ENCODE data around the gene NRP1. TPM values are rescaled to one million over a fixed set of nuclear protein-coding genes. Genes with fewer than 3 reads are reported as not detected.
A peak's percentile ranks its signal among the peaks of the same experiment; 100 is the strongest.

The NRP1 gene
- total RNA-seq, 1 experiment from 2014 or later: 555 TPM

DNA sequence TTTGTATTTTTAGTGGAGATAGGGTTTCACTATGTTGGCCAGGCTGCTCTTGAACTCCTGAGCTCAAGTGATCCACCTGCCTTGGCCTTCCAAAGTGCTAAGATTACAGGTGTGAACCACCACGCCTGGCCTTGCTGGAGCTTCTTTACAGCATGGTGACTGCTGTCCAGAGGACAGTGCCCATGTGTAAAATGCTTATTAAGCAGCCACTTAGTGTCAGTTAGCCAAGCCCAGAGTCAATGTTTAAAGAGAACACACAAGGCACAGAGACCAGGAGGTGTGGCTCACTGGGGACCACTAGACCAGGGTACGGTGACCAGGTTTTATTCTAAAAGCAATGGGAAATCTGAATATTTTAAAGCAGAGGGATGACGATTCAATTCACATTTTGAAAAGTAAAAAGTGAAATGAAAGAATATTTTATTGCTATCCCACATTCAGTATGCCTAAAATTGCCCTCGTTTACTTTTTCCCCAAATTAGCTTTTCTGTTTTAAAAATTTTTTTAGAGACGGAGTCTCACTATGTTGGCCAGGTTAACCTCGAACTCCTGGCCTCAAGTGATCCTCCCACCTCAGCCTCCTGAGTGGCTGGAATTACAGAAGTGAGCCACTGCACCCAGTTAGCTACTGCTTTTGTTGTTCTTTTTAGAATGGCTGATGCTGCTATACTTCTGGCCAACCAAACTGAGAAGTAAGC, 172.8 kb downstream of the NRP1 start:
- Histone ChIP-seq H3K79me2 (ENCODE audit: low read length) (no peaks in the 10 kb centered on the region), H3K4me3 (ENCODE audit: low read length) (no peak overlapping the region), H2AFZ (ENCODE audit: low read length) (no peak overlapping the region), H3K4me1 (ENCODE audit: insufficient read depth, low read length) (peaks cover 31% of the 10 kb centered on the region), H3K9me3 (ENCODE audit: low read length) (no peaks in the 10 kb centered on the region), H3F3A (ENCODE audit: low read length, unreplicated experiment) (peaks cover 4% of the 10 kb centered on the region), H3K9ac (ENCODE audit: low read length) (no peak overlapping the region), H4K20me1 (ENCODE audit: low read length) (no peaks in the 10 kb centered on the region), H3K9me2 (replicated peaks; ENCODE audit: low read length) (no peaks in the 10 kb centered on the region), H3K27me3 (ENCODE audit: low read length) (no peaks in the 10 kb centered on the region), H3K36me3 (ENCODE audit: low read depth, low read length) (no peaks in the 10 kb centered on the region), H3K4me2 (ENCODE audit: low read length) (no peak overlapping the region), H3K27ac (ENCODE audit: low read length) (no peak overlapping the region)
- ATAC-seq (no peak), DNase-seq (no peak)
- ChIA-PET CTCF (interaction anchor here (0.7 kb wide), 2 partner anchors 31 to 95 kb away, joined by 3 read pairs; no protein-coding TSS in a partner anchor), POLR2A (ENCODE audit: unreplicated experiment) (interaction anchor here (0.6 kb wide), 1 partner anchor 219 kb away, joined by 3 read pairs; no protein-coding TSS in a partner anchor)
- BruUV-seq (replicated peaks): no TSS peak
- intact Hi-C loops (cut with micrococcal nuclease): no loop called here
- TF ChIP-seq EZH2phosphoT487 (IDR thresholded peaks at IDR 0.05; ENCODE audit: borderline replicate concordance, low read length): no peak
- TF ChIP-seq CTCF (conservative IDR thresholded peaks at IDR 0.05; ENCODE audit: low read depth, low read length): no peak
- no peak for TF ChIP-seq EZH2 (IDR thresholded peaks at IDR 0.05; ENCODE audit: low read length, unreplicated experiment)

DNA sequence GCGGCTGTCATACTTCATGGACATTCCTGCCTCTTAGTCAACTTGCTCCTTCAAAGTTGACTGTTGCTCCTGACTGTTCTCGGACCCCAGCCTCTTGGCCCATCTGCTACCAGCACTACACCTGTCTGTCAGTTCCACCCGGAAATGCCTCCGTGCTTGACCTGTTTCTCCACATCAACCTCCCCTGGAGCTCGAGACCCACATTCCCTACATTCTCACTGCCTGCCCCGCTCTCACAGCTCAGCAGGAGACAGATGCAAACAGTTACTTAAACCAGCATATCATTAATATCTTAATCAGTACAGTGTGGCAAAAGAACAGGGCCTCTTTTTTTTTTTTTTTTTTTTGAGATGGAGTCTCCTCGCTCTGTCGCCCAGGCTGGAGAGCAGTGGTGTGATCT, 174.3 kb downstream of the NRP1 start:
- DNase-seq: no peak
- no peaks in the 10 kb centered on the region for H4K20me1 ChIP-seq (ENCODE audit: low read length)
- peaks cover 9% of the 10 kb centered on the region for H3F3A ChIP-seq (ENCODE audit: low read length, unreplicated experiment)
- no peaks in the 10 kb centered on the region for H3K79me2 ChIP-seq (ENCODE audit: low read length)
- no peak overlapping the region for H3K4me2 ChIP-seq (ENCODE audit: low read length)
- no peaks in the 10 kb centered on the region for H3K9me3 ChIP-seq (ENCODE audit: low read length)
- no peak overlapping the region for H2AFZ ChIP-seq (ENCODE audit: low read length)
- no peak overlapping the region for H3K4me3 ChIP-seq (ENCODE audit: low read length)
- POLR2A ChIA-PET (ENCODE audit: unreplicated experiment): no interaction called here
- no peaks in the 10 kb centered on the region for H3K36me3 ChIP-seq (ENCODE audit: low read depth, low read length)
- CTCF ChIA-PET: no interaction called here
- H3K9ac ChIP-seq (ENCODE audit: low read length): no peak overlapping the region
- H3K27ac ChIP-seq (ENCODE audit: low read length): no peak overlapping the region
- H3K4me1 ChIP-seq (ENCODE audit: insufficient read depth, low read length): peaks cover 43% of the 10 kb centered on the region
- no peaks in the 10 kb centered on the region for H3K27me3 ChIP-seq (ENCODE audit: low read length)
- no peak for ATAC-seq
- intact Hi-C loops (cut with micrococcal nuclease): no loop called here
- no peaks in the 10 kb centered on the region for H3K9me2 ChIP-seq (replicated peaks; ENCODE audit: low read length)
- TF ChIP-seq EZH2phosphoT487 (IDR thresholded peaks at IDR 0.05; ENCODE audit: borderline replicate concordance, low read length) (no peak), CTCF (conservative IDR thresholded peaks at IDR 0.05; ENCODE audit: low read depth, low read length) (no peak), EZH2 (IDR thresholded peaks at IDR 0.05; ENCODE audit: low read length, unreplicated experiment) (no peak)
- BruUV-seq (replicated peaks): no TSS peak

GRCh38 chr10:33157103-33157502, 177.4 kb downstream of the NRP1 start:
- peak overlapping the region; percentile 50 for H3K4me2 ChIP-seq (ENCODE audit: low read length)
- no peak for TF ChIP-seq EZH2phosphoT487 (IDR thresholded peaks at IDR 0.05; ENCODE audit: borderline replicate concordance, low read length)
- TF ChIP-seq CTCF (conservative IDR thresholded peaks at IDR 0.05; ENCODE audit: low read depth, low read length): no peak
- TF ChIP-seq EZH2 (IDR thresholded peaks at IDR 0.05; ENCODE audit: low read length, unreplicated experiment): no peak
- DNase-seq: peak; percentile 98

More at GRCh38 chr10:33157103-33157502, 177.4 kb downstream of the NRP1 start:
- intact Hi-C loops (cut with micrococcal nuclease): no loop called here
- H3K4me1 ChIP-seq (ENCODE audit: insufficient read depth, low read length): peaks cover 31% of the 10 kb centered on the region
- peak overlapping the region; percentile 14 for H2AFZ ChIP-seq (ENCODE audit: low read length)
- peaks cover 9% of the 10 kb centered on the region for H3F3A ChIP-seq (ENCODE audit: low read length, unreplicated experiment)
- H3K9ac ChIP-seq (ENCODE audit: low read length): peak overlapping the region; percentile 50
- no peaks in the 10 kb centered on the region for H3K79me2 ChIP-seq (ENCODE audit: low read length)
- H3K27me3 ChIP-seq (ENCODE audit: low read length): no peaks in the 10 kb centered on the region
- H4K20me1 ChIP-seq (ENCODE audit: low read length): no peaks in the 10 kb centered on the region
- no peaks in the 10 kb centered on the region for H3K36me3 ChIP-seq (ENCODE audit: low read depth, low read length)
- H3K9me3 ChIP-seq (ENCODE audit: low read length): no peaks in the 10 kb centered on the region
- H3K9me2 ChIP-seq (replicated peaks; ENCODE audit: low read length): no peaks in the 10 kb centered on the region
- ATAC-seq: no peak
- no TSS peak for BruUV-seq (replicated peaks)
- H3K27ac ChIP-seq (ENCODE audit: low read length): peak overlapping the region; percentile 65
- H3K4me3 ChIP-seq (ENCODE audit: low read length): no peak overlapping the region
- ChIA-PET POLR2A (ENCODE audit: unreplicated experiment) (no interaction called here), CTCF (interaction anchor here (0.5 to 1.0 kb wide), 4 partner anchors 14 to 106 kb away, joined by 3 read pairs; no protein-coding TSS in a partner anchor)

All from PC-3 (cell line).